ENCODE measurements around the gene FLNB.

FLNB gene

GRCh38 chr3:58072763-58073130, 64.5 kb downstream of the FLNB start:
- no peaks in the 10 kb centered on the region for H3K27me3 Mint-ChIP-seq (ENCODE audit: low read depth)
- TF ChIP-seq, protein P1, sequence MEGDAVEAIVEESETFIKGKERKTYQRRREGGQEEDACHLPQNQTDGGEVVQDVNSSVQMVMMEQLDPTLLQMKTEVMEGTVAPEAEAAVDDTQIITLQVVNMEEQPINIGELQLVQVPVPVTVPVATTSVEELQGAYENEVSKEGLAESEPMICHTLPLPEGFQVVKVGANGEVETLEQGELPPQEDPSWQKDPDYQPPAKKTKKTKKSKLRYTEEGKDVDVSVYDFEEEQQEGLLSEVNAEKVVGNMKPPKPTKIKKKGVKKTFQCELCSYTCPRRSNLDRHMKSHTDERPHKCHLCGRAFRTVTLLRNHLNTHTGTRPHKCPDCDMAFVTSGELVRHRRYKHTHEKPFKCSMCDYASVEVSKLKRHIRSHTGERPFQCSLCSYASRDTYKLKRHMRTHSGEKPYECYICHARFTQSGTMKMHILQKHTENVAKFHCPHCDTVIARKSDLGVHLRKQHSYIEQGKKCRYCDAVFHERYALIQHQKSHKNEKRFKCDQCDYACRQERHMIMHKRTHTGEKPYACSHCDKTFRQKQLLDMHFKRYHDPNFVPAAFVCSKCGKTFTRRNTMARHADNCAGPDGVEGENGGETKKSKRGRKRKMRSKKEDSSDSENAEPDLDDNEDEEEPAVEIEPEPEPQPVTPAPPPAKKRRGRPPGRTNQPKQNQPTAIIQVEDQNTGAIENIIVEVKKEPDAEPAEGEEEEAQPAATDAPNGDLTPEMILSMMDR (IDR thresholded peaks at IDR 0.05; ENCODE audit: unreplicated experiment in 3 of 3): no peak
- H3K27ac Mint-ChIP-seq: peak overlapping the region; percentile 94 to 97 (median 95)
- H3K4me1 Mint-ChIP-seq: peaks cover 51% of the 10 kb centered on the region
- H3K36me3 Mint-ChIP-seq (ENCODE audit: low read depth): peaks cover 10% of the 10 kb centered on the region
- H3K4me3 Mint-ChIP-seq: peak overlapping the region in 1 of 3 experiments; percentile 70
- no peaks in the 10 kb centered on the region for H3K9me3 Mint-ChIP-seq

- Mint-ChIP-seq H3K27me3 (ENCODE audit: low read depth) (no peaks in the 10 kb centered on the region), H3K36me3 (ENCODE audit: low read depth) (peaks cover 18% of the 10 kb centered on the region), H3K4me3 (no peak overlapping the region), H3K9me3 (no peaks in the 10 kb centered on the region), H3K27ac (peak overlapping the region; percentile 57 to 97 (median 94)), H3K4me1 (peaks cover 43% of the 10 kb centered on the region)
- TF ChIP-seq, protein P1 (IDR thresholded peaks at IDR 0.05; ENCODE audit: unreplicated experiment in 3 of 3): no peak
Observed at GRCh38 chr3:58073301-58074108, 65.3 kb downstream of the FLNB start.

DNA sequence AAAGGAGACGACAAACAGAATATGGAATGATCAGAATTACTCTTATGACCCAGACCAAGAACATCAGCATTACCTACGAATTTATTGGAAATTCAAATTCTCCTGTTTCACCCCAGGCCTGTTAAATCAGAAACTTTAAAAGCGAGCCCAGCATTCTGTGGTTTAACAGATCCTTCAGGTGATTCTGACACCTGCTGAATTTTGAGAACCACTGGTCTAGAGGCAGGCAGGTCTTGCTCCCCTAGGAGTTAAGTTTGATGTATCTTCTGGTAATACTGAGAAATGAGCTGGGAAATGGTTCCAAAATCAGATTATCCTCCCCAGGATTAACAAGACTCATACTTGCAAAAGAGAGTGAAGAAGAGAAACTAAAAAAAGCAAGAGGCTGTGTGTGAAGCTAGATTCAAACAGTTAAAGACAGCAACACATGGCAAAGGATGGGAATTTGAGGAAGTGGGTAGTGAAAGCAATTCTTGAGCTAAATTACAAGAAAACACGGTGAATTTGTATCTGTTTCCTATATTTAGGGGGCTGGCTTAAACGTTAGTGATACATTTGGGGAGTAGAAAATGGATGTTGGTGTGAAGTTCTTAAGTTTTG, 66.0 kb downstream of the FLNB start:
- peaks cover 39% of the 10 kb centered on the region for H3K4me1 Mint-ChIP-seq
- TF ChIP-seq, protein P1 (IDR thresholded peaks at IDR 0.05; ENCODE audit: unreplicated experiment in 3 of 3): no peak
- H3K27ac Mint-ChIP-seq: peak overlapping the region; percentile 57 to 97 (median 94)
- H3K9me3 Mint-ChIP-seq: no peaks in the 10 kb centered on the region
- no peaks in the 10 kb centered on the region for H3K27me3 Mint-ChIP-seq (ENCODE audit: low read depth)
- H3K36me3 Mint-ChIP-seq (ENCODE audit: low read depth): peaks cover 23% of the 10 kb centered on the region
- H3K4me3 Mint-ChIP-seq: peak overlapping the region in 1 of 3 experiments; percentile 1

DNA sequence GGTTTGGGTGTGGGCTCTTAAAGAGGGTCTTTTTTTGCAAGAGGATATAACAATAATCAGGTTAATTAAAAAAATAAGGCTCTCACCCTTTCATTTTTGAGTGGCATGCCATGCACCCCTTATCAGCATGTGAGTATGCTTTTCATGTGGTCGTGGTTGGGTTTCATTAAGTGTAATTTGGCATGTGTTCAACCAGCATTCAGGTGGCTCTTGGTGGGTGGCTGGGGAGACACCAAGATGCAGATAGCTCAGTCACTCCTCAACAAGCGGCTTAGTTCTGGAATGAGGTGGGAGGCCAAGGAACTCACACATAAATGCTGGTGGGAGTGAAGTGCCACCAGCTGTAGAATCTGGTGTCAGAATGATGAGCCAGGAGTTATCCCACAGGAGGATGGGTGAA, 66.8 kb downstream of the FLNB start:
- Mint-ChIP-seq H3K36me3 (ENCODE audit: low read depth) (peaks cover 30% of the 10 kb centered on the region), H3K27ac (peak overlapping the region in 1 of 3 experiments; percentile 11), H3K27me3 (ENCODE audit: low read depth) (no peaks in the 10 kb centered on the region), H3K9me3 (no peaks in the 10 kb centered on the region), H3K4me1 (peaks cover 45% of the 10 kb centered on the region), H3K4me3 (no peak overlapping the region)
- TF ChIP-seq, protein P1 (IDR thresholded peaks at IDR 0.05; ENCODE audit: unreplicated experiment in 3 of 3): no peak

DNA sequence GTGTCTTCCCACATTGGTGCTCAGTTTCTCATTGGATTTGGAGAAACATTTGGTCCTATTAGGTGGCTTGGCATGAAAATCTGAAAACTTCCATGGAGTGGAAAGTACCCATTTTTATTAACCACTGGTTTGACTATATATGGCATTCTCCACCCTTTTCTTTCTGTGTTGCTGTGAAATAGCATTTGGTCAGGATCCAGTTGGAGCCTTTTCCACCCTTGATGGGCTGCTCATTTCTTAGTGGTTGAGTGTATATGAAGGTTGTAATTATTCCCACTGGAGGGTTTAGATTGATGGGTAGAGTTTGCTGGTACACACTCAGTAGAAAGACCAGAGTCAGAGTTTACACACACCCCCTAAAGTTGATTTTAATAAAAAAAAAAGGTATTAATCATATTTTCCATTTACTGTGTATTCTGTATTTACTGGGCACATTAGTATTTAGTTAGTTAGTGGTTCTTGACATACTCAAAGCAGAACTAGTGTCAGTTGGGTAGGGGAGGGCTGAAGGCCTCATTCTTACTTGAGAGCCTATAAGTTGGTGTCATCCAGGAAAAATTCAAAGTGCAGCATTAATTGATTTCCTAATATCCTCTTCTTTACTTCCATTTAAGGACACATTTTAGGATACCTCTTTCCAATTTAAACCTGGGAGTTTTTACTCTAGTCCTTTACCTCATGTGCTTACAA, 69.5 kb downstream of the FLNB start:
- TF ChIP-seq, protein P1 (IDR thresholded peaks at IDR 0.05; ENCODE audit: unreplicated experiment in 3 of 3): no peak
- H3K4me3 Mint-ChIP-seq: no peak overlapping the region
- peaks cover 42% of the 10 kb centered on the region for H3K4me1 Mint-ChIP-seq
- no peak overlapping the region for H3K27ac Mint-ChIP-seq
- no peaks in the 10 kb centered on the region for H3K9me3 Mint-ChIP-seq
- peaks cover 45% of the 10 kb centered on the region for H3K36me3 Mint-ChIP-seq (ENCODE audit: low read depth)
- no peaks in the 10 kb centered on the region for H3K27me3 Mint-ChIP-seq (ENCODE audit: low read depth)
